Measurements from ENCODE around the gene SPATA22.

DNA sequence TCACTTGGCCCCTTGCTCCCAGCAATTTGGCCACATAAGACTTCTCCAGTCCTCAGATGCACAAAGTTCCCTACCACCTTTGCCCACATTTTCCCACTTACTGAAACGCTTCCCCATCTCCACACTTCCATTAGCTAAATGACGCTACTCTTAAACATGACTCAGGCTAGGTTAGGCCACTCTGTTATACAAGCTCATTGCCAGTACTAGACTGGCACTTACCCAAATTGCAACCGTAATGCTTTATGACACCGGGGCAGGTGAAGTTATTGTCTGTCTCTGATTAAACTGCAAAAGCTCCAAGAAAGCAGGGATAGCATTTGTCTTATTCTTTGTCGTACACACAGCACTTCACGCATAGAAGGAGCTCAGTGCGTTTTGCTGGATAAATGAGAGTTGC lies 33.4 kb upstream of the SPATA22 start:
- TF ChIP-seq CTCF (IDR thresholded peaks at IDR 0.05) (no peak), POLR2A (IDR thresholded peaks at IDR 0.05) (no peak)

All from right lobe of liver (tissue), 4 donors.